DND-41 (cell line): ENCODE results near the gene TMEM69.

Experiments used
- ATAC-seq: fragments of 200-7000 bp; cut with Tn5 transposase; 3 replicates; pipeline ENCODE4 v1.9.1; 2021; ENCODE audit warnings: low read depth; ENCODE audit not compliant: insufficient read depth
- DNase-seq: peaks from one replicate; pipeline ENCODE4 v3.0.0-alpha.2; 2020
- H2AFZ ChIP-seq: 2 replicates; pipeline ENCODE4 v1.6.0; 2012; ENCODE audit warnings: low read depth, low read length
- H3K27ac ChIP-seq: 2 replicates; pipeline ENCODE4 v1.5.1; 2012; ENCODE audit warnings: low read length, inconsistent platforms
- H3K27me3 ChIP-seq: fragments of 200-600 bp; sonication (generic); 2 replicates; pipeline ENCODE4 v1.6.0; 2012; ENCODE audit warnings: low read length, mild to moderate bottlenecking, inconsistent platforms; ENCODE audit not compliant: insufficient read depth, poor library complexity
- H3K36me3 ChIP-seq: 2 replicates; pipeline ENCODE4 v1.5.1; 2012; ENCODE audit warnings: low read length, inconsistent platforms; ENCODE audit not compliant: insufficient read depth
- H3K4me1 ChIP-seq: 2 replicates; pipeline ENCODE4 v1.5.1; 2012; ENCODE audit warnings: mild to moderate bottlenecking, low read length; ENCODE audit not compliant: insufficient read depth
- H3K4me2 ChIP-seq: 2 replicates; pipeline ENCODE4 v1.6.0; 2012; ENCODE audit warnings: mild to moderate bottlenecking, moderate library complexity, low read length, inconsistent platforms; ENCODE audit not compliant: insufficient read depth
- H3K4me3 ChIP-seq, 2 experiments: fragments of 200-600 bp in 1 of 2; shearing (Covaris generic) in 1 of 2; 2 replicates each; pipeline ENCODE4 v1.5.1; 2012 to 2016; ENCODE audit warnings: inconsistent platforms in 2 of 2, low read length in 2 of 2, mild to moderate bottlenecking in 2 of 2, low read depth in 1 of 2, moderate library complexity in 1 of 2
- H3K79me2 ChIP-seq: 2 replicates; pipeline ENCODE4 v1.6.0; 2012; ENCODE audit warnings: low read length, inconsistent platforms; ENCODE audit not compliant: insufficient read depth
- H3K9ac ChIP-seq: 2 replicates; pipeline ENCODE4 v1.6.0; 2012; ENCODE audit warnings: low read depth, mild to moderate bottlenecking, inconsistent platforms, low read length, moderate library complexity
- H3K9me3 ChIP-seq: 2 replicates; pipeline ENCODE4 v1.5.1; 2012; ENCODE audit warnings: low read length, moderate library complexity, mild to moderate bottlenecking, inconsistent platforms; ENCODE audit not compliant: insufficient read depth, severe bottlenecking
- H4K20me1 ChIP-seq: 2 replicates; pipeline ENCODE4 v1.6.0; 2012; ENCODE audit warnings: low read length; ENCODE audit not compliant: insufficient read depth
- CTCF ChIP-seq: IDR thresholded peaks from 2 replicates; pipeline ENCODE4 v1.5.1; 2012; ENCODE audit warnings: borderline replicate concordance, low read length, moderate library complexity, mild to moderate bottlenecking; ENCODE audit not compliant: poor library complexity, severe bottlenecking; ENCODE audit errors: extremely low read depth
- EZH2 ChIP-seq: IDR thresholded peaks from 3 replicates; pipeline ENCODE4 v1.6.1; 2012; ENCODE audit warnings: borderline replicate concordance, low read depth, mild to moderate bottlenecking, moderate library complexity, low read length, inconsistent platforms; ENCODE audit not compliant: severe bottlenecking

Gene TMEM69

DNA sequence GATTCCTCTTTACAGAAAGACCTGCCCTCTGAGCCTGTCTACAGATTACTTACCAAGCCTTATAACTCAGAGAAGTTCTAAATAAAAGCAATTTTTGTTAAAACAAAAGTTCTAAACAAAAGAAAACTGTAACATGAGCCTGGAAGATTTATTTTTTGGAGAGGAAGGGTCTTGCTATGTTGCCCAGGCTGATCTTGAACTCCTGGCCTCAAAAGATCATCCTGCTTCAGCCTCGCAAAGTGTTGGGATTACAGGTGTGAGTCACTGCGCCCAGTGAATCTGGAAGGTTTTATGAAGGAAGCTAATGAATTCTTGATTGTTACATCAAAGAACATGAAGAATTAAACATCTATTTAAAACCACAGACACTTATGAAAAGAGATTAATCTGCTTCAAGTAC is 28.8 kb upstream of the TMEM69 start:
- no peak for DNase-seq

GRCh38 chr1:45660336-45660735 is 27.6 kb upstream of the TMEM69 start:
- H2AFZ ChIP-seq = no peak overlapping the region
- no peak for DNase-seq
- no peaks in the 10 kb centered on the region for H3K27me3 ChIP-seq
- H3K27ac ChIP-seq = no peak overlapping the region
- H3K9me3 ChIP-seq = no peaks in the 10 kb centered on the region
- H3K4me1 ChIP-seq = no peaks in the 10 kb centered on the region
- H3K36me3 ChIP-seq = peaks cover 65% of the 10 kb centered on the region
- peaks cover 50% of the 10 kb centered on the region for H4K20me1 ChIP-seq
- ATAC-seq = no peak
- H3K9ac ChIP-seq = no peak overlapping the region
- no peak overlapping the region for H3K4me2 ChIP-seq
- no peak overlapping the region for H3K4me3 ChIP-seq
- TF ChIP-seq EZH2 (no peak), CTCF (no peak)
- peaks cover 79% of the 10 kb centered on the region for H3K79me2 ChIP-seq

More for the DNA sequence above, 28.8 kb upstream of the TMEM69 start:
- no peak overlapping the region for H3K4me2 ChIP-seq
- H3K9me3 ChIP-seq = no peaks in the 10 kb centered on the region
- no peak overlapping the region for H3K4me3 ChIP-seq
- H4K20me1 ChIP-seq = peaks cover 44% of the 10 kb centered on the region
- H3K4me1 ChIP-seq = no peaks in the 10 kb centered on the region
- TF ChIP-seq EZH2 = no peak
- TF ChIP-seq CTCF = no peak
- no peaks in the 10 kb centered on the region for H3K27me3 ChIP-seq
- H2AFZ ChIP-seq = no peak overlapping the region
- no peak overlapping the region for H3K27ac ChIP-seq
- H3K79me2 ChIP-seq = peaks cover 77% of the 10 kb centered on the region
- no peak overlapping the region for H3K9ac ChIP-seq
- H3K36me3 ChIP-seq = peaks cover 77% of the 10 kb centered on the region
- ATAC-seq = no peak

DNA sequence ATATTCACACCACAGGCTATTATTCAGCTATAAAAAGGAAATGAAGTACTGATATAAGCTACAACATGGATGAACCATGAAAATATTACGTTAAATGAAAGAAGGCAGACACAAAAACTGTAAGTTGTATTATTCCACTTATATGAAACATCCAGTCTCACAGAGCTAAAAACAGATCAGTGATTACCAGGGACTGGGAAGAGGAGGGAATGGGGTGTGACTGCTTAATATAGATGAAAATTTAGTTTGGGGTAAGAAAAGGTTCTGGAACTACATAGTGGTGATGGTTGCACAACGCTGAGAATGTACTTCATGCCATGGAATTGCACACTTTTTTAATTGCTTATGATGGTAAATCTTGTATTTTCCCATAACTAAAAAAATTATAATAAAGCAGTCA is 21.1 kb upstream of the TMEM69 start:
- no peaks in the 10 kb centered on the region for H3K9me3 ChIP-seq
- H3K36me3 ChIP-seq = peaks cover 15% of the 10 kb centered on the region
- no peak for DNase-seq
- H2AFZ ChIP-seq = no peak overlapping the region
- no peak for ATAC-seq
- H3K27me3 ChIP-seq = no peaks in the 10 kb centered on the region
- TF ChIP-seq CTCF (no peak), EZH2 (no peak)
- no peak overlapping the region for H3K4me2 ChIP-seq
- H3K9ac ChIP-seq = no peak overlapping the region
- H3K4me3 ChIP-seq = no peak overlapping the region
- H3K27ac ChIP-seq = no peak overlapping the region
- H4K20me1 ChIP-seq = peaks cover 73% of the 10 kb centered on the region
- H3K4me1 ChIP-seq = no peaks in the 10 kb centered on the region
- peaks cover 100% of the 10 kb centered on the region for H3K79me2 ChIP-seq
